Heart right ventricle (tissue), 16 donors: ENCODE results near the gene CLIC4. TPM values are rescaled to one million over a fixed set of nuclear protein-coding genes. Genes with fewer than 3 reads are reported as not detected.
"Not testable (repeated sequence)": the region's sequence is repeated elsewhere in the genome, so short reads cannot be mapped to it uniquely, and the experiment has no call there.

Experiments used
- ATAC-seq, 8 donors: fragments of 200-7000 bp; cut with Tn5 transposase; one replicate each; pipeline ENCODE4 v1.9.1; 2020; ENCODE audit warnings: mild to moderate bottlenecking in 8 of 8, moderate library complexity in 8 of 8, moderate number of reproducible peaks in 1 of 8
- DNase-seq, 2 donors: peaks; one replicate each; pipeline ENCODE4 v3.0.0-alpha.2; 2020
- H3K27ac ChIP-seq, 10 donors: fragments of 200-600 bp; sonication (generic) in 2 of 10; one replicate each; pipeline versions ENCODE4 v1.5.0 to v1.8.0; 2020 to 2022; ENCODE audit warnings: mild to moderate bottlenecking in 3 of 10
- H3K27me3 ChIP-seq, 7 donors: fragments of 200-600 bp; one replicate each; pipeline ENCODE4 v1.8.0; 2021 to 2022; ENCODE audit warnings: mild to moderate bottlenecking in 2 of 7
- H3K36me3 ChIP-seq, 9 donors: fragments of 200-600 bp; sonication (generic) in 1 of 9; one replicate each; pipeline versions ENCODE4 v1.5.0 to v1.8.0; 2020 to 2022; ENCODE audit warnings: mild to moderate bottlenecking in 2 of 9
- H3K4me1 ChIP-seq, 9 donors: fragments of 200-600 bp; sonication (generic) in 1 of 9; one replicate each; pipeline versions ENCODE4 v1.5.0 to v1.8.0; 2020 to 2022; ENCODE audit warnings: mild to moderate bottlenecking in 4 of 9
- H3K4me3 ChIP-seq, 10 donors: fragments of 200-600 bp; sonication (generic) in 2 of 10; one replicate each; pipeline versions ENCODE4 v1.5.0 to v1.8.0; 2020 to 2022; ENCODE audit warnings: mild to moderate bottlenecking in 7 of 10, moderate library complexity in 2 of 10
- H3K9me3 ChIP-seq, 11 donors: fragments of 200-600 bp in 10 of 11; sonication (generic) in 2 of 11; one replicate each; pipeline versions ENCODE4 v1.5.0 to v1.8.0; 2013 to 2022; ENCODE audit warnings: mild to moderate bottlenecking in 2 of 11, control low read depth in 1 of 11, moderate library complexity in 1 of 11
- WGBS, 2 donors: extraction: QIAGEN DNeasy Blood & Tissue Kit; methylation state at CpG; one replicate each; pipeline ENCODE4 v1.1.7; 2013; ENCODE audit warnings: inconsistent platforms in 1 of 2; 5-methylcytosine and 5-hydroxymethylcytosine counted together
- intact Hi-C, 10 donors: fragments of 100-400 bp; cut with DNase I; formaldehyde crosslinking; loops; one replicate each; pipeline versions ENCODE4 v1.11.1 to v1.14.2; 2022
- polyA plus RNA-seq, 2 donors: library from polyadenylated mRNA; stranded (reverse); fragments of 200-250 nt; gene quantifications; one replicate each; pipeline ENCODE4 v1.2.3, GENCODE V29; 2013
- total RNA-seq, 10 donors: library from RNA; stranded (reverse); fragmentation: NEBNext Ultra II Directional in 3 of 10; extraction: Animal tissue kit (Norgen Biotek cat#: 25700) in 3 of 10; gene quantifications; one replicate each; pipeline versions ENCODE4 v1.2.1 to v1.2.4, GENCODE V29; 2021 to 2023
- TF ChIP-seq, protein P1 (sequence below), 9 donors: fragments of 200-600 bp; sonication (generic) in 2 of 9; IDR thresholded peaks; one replicate each; pipeline versions ENCODE4 v1.5.0 to v1.8.0; 2021 to 2022; ENCODE audit warnings: antibody characterized with exemption in 9 of 9, mild to moderate bottlenecking in 5 of 9, moderate library complexity in 1 of 9
- donor health status: Arrhythmogenic right ventricular cardiomyopathy.
- donor health status: ischemic (EF 13 %, LVEDD 7.1; RV severe dilation, severe dysfunction).
- donor health status: healthy with polysubstance abuse.
- donor health status: DM: no; HTN: yes; CAD: no.
- donor health status: DM: no; HTN: no; CAD: no.
- donor health status: ischemic (EF 25% LVEDD 6.9; RV normal size, moderate dysfunction).
- donor health status: ischemic (EF 25% LVEDD 5.7; RV mildly dilated, moderate dysfunction).
- donor health status: healthy.
- donor health status: DM: yes; HTN: yes; CAD: no.
- donor health status: Ischemic cardiomyopathy.
- donor health status: ischemic (EF 35%, LVEDD 5.7; RV mildly dilated, moderate dysfunction).
- donor health status: nonischemic (EF 11% LVEDD 7.7; RV severe dilation, severe dysfunction).
- donor health status: DM: yes; HTN: yes; CAD: no.
- donor health status: PGD.
- donor health status: ischemic (EF 29% LVEDD 5.4; RV normal size, mild dysfunction).
- donor health status: nonischemic (EF 23%, LVEDD 6.1; RV moderate dilation, normal function).

CLIC4 gene
- total and polyA plus RNA-seq, 12 donors = 90.8 to 511 (median 336) TPM

DNA sequence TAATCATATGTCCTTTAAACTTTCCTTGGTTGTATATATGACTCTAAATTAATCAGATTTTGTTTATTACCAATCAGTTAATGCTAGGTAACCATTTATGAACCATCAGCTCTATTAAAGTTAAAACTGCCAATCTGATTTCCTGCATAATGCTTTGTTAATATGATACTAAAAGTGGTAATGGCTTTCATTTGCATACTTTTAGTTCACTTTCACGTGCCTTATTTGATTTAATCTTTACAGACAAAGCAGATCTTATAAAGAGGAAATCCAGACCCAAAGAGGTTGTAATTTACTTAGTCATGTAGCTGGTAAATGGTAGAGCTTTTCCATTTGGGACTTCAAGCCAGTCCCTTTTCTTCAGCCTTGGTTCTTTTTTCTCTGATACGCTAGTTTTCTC is 61.3 kb downstream of the CLIC4 start:
- Histone ChIP-seq H3K4me1 (peaks cover 5 to 88% (median 71%) of the 10 kb centered on the region in 9 donors), H3K9me3 (no peaks in the 10 kb centered on the region), H3K27ac (peak overlapping the region in 6 of 10 donors; percentile 24 to 56 (median 42)), H3K27me3 (no peaks in the 10 kb centered on the region), H3K4me3 (no peak overlapping the region), H3K36me3 (peaks cover 0 to 9% (median 0%) of the 10 kb centered on the region in 9 donors)
- ATAC-seq = no peak
- intact Hi-C loops = no loop called here
- no peak for DNase-seq
- TF ChIP-seq, protein P1, sequence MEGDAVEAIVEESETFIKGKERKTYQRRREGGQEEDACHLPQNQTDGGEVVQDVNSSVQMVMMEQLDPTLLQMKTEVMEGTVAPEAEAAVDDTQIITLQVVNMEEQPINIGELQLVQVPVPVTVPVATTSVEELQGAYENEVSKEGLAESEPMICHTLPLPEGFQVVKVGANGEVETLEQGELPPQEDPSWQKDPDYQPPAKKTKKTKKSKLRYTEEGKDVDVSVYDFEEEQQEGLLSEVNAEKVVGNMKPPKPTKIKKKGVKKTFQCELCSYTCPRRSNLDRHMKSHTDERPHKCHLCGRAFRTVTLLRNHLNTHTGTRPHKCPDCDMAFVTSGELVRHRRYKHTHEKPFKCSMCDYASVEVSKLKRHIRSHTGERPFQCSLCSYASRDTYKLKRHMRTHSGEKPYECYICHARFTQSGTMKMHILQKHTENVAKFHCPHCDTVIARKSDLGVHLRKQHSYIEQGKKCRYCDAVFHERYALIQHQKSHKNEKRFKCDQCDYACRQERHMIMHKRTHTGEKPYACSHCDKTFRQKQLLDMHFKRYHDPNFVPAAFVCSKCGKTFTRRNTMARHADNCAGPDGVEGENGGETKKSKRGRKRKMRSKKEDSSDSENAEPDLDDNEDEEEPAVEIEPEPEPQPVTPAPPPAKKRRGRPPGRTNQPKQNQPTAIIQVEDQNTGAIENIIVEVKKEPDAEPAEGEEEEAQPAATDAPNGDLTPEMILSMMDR (IDR thresholded peaks at IDR 0.05) = no peak
- 57 to 62% methylated on average over 2 of the region's 2 CpGs for WGBS, 2 donors

DNA sequence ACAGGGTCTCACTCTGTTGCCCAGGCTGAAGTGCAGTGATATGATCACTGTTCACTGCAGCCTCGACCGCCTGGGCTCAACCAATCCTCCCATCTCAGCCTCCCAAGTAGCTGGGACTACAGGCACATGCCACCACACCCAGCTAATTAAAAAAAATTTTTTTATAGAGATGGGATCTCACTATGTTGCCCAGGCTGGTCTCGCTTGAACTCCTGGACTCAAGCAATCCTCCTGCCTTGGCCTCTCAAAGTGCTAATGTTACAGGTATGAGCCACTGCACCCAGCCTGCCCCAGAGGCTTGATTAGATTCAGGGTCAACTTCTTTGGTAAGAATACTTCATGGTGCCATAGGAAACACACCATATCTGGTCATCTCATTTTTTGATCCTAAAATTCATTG is 66.2 kb downstream of the CLIC4 start:
- H3K27me3 ChIP-seq, H3K27ac ChIP-seq, H3K9me3 ChIP-seq, intact Hi-C loops, DNase-seq, ATAC-seq, H3K4me3 ChIP-seq: not testable (repeated sequence)
- 98 to 100% methylated on average over 3 of the region's 3 CpGs for WGBS, 2 donors
- Histone ChIP-seq H3K36me3 (peaks cover 0 to 33% (median 6%) of the 10 kb centered on the region in 9 donors), H3K4me1 (peaks cover 0 to 51% (median 35%) of the 10 kb centered on the region in 9 donors)

DNA sequence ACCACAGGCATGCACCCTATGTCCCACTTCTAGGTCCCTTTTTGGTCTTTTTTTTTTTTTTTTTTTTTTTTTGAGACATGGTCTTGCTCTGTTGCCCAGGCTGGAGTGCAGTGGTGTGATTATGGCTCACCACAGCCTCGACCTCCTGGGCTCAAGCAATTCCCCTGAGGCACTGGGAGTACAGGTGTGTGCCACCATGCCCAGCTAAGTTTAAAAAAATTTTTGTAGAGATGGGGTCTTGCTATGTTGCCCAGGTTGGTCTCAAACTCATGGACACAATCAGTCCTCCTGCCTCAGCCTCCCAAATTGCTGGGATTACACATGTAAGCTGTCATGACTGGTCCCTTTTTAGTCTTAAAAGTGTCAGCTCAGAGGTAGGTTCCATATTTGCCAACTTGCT is 75.0 kb downstream of the CLIC4 start:
- H3K9me3 ChIP-seq, H3K27me3 ChIP-seq, ATAC-seq, H3K27ac ChIP-seq, H3K4me3 ChIP-seq, DNase-seq: not testable (repeated sequence)
- Histone ChIP-seq H3K36me3 (peaks cover 0 to 34% (median 0%) of the 10 kb centered on the region in 9 donors), H3K4me1 (peaks cover 0 to 32% (median 25%) of the 10 kb centered on the region in 9 donors)
- 93 to 96% methylated on average over 1 of the region's 1 CpG for WGBS, 2 donors
- intact Hi-C loops = loop anchor here in 3 of 10 donors (10.0 kb wide), 2 partner anchors 65 to 75 kb away; partner anchors contain the start of gene CLIC4 (in 2 of the 3)

DNA sequence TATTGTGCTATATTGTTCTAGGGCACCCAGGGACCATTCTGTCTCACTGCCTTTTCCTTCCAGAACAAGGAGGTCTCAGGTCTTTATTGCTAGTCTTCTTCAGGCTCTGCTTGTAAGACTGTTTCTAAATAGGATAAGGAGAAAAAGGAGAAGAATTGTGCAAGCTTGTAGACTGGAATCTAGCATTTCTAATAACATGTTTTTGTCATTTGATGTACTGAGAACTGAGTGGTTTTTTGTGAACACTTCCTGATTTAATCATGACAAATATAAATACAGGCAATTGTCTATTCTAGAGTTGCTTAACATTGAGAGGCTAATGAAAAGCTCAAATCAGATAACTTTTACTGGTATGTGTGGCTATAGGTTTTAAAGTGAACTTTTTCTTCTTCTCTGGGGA is 77.6 kb downstream of the CLIC4 start:
- peaks cover 0 to 58% (median 52%) of the 10 kb centered on the region in 9 donors for H3K4me1 ChIP-seq

DNA sequence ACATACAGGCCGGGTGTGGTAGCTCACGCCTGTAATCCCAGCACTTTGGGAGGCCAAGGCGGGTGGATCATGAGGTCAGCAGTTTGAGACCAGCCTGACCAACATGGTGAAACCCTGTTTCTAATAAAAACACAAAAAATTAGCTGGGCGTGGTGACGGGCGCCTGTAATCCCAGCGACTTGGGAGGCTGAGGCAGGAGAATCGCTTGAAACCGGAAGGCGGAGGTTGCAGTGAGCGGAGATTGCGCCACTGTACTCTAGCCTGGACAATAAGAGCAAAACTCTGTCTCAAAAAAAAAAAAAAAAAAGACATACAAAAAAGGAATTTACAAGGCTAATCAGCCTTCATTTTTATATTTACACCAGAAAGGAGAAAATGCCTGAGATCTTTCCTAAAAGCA is 78.2 kb downstream of the CLIC4 start:
- H3K4me1 ChIP-seq = peaks cover 0 to 64% (median 57%) of the 10 kb centered on the region in 9 donors

More for the DNA sequence above, 77.6 kb downstream of the CLIC4 start:
- DNase-seq = no peak
- intact Hi-C loops = loop anchor here in 3 of 10 donors (10.0 kb wide), 2 partner anchors 68 to 78 kb away; partner anchors contain the start of gene CLIC4 (in 2 of the 3)
- ATAC-seq = no peak
- Histone ChIP-seq H3K9me3 (no peaks in the 10 kb centered on the region), H3K27ac (peak overlapping the region in 3 of 10 donors; percentile 1 to 44 (median 25)), H3K27me3 (no peaks in the 10 kb centered on the region), H3K4me3 (no peak overlapping the region), H3K36me3 (peaks cover 0 to 22% (median 0%) of the 10 kb centered on the region in 9 donors)
- TF ChIP-seq, protein P1 (IDR thresholded peaks at IDR 0.05) = no peak

DNA sequence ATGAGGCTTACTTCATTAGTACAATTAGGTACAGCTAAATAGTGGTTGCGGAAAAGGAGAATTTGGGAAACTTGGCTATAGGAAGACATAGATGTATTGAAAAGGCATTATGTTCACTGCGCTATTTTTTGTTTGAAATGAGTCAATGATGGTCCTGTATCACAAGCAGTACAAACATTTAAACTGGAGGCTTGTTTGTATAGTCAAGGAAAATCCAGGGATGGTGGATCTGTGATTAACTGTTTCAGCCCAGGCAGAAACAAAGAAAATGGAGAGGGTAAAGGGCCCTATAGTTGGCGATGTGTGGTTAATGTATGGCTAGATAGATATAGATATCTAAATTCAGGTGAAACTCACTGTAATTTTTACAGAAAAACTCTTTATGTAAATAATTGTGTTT is 79.9 kb downstream of the CLIC4 start:
- WGBS, 2 donors = 98 to 99% methylated on average over 3 of the region's 3 CpGs
- H3K27me3 ChIP-seq = no peaks in the 10 kb centered on the region
- ATAC-seq = no peak

More for the DNA sequence above, 78.2 kb downstream of the CLIC4 start:
- intact Hi-C loops = loop anchor here in 3 of 10 donors (10.0 kb wide), 2 partner anchors 69 to 79 kb away; partner anchors contain the start of gene CLIC4 (in 2 of the 3)
- H3K36me3 ChIP-seq = peaks cover 0 to 16% (median 0%) of the 10 kb centered on the region in 9 donors
- not testable (repeated sequence) for H3K9me3 ChIP-seq, H3K4me3 ChIP-seq, DNase-seq, H3K27me3 ChIP-seq, ATAC-seq
- WGBS, 2 donors = 90 to 98% methylated on average over 12 of the region's 12 CpGs
- H3K27ac ChIP-seq = peak overlapping the region in 1 of 10 donors; percentile 44

More for the DNA sequence above, 79.9 kb downstream of the CLIC4 start:
- peaks cover 0 to 81% (median 74%) of the 10 kb centered on the region in 9 donors for H3K4me1 ChIP-seq
- DNase-seq = no peak
- H3K36me3 ChIP-seq = peaks cover 0 to 14% (median 0%) of the 10 kb centered on the region in 9 donors
- no peak overlapping the region for H3K4me3 ChIP-seq
- intact Hi-C loops = loop anchor here in 7 of 10 donors (5.0 to 10.0 kb wide), 5 partner anchors 33 to 80 kb away; partner anchors contain the start of gene CLIC4 (in 5 of the 7)
- TF ChIP-seq, protein P1 (IDR thresholded peaks at IDR 0.05) = no peak
- no peaks in the 10 kb centered on the region for H3K9me3 ChIP-seq
- no peak overlapping the region for H3K27ac ChIP-seq
